Endothelial cell of umbilical vein (primary cell): ENCODE measurements around the gene FAAH. TPM values are rescaled to one million over a fixed set of nuclear protein-coding genes. Genes with fewer than 3 reads are reported as not detected.

ENCODE experiments used
- BruUV-seq: library from RNA; stranded (reverse); fragments of 400-500 nt; replicated peaks from 2 replicates; lab custom pipeline; 2021; lab: Mats Ljungman, UMichigan
- CTCF ChIA-PET: fragments of 300-600, 350-600 bp; sonication (Branson Sonifier 250); formaldehyde crosslinking; loops from one replicate; lab custom pipeline; 2021; ENCODE audit warnings: antibody characterized with exemption, inconsistent platforms; lab: Charles Lee
- POLR2A ChIA-PET: fragments of 300-600, 350-600 bp; sonication (Branson Sonifier 250); formaldehyde crosslinking; loops from one replicate; lab custom pipeline; 2021; ENCODE audit warnings: antibody characterized with exemption, inconsistent platforms; lab: Charles Lee
- DNase-seq: peaks from one replicate; pipeline ENCODE4 v3.0.0-alpha.2; 2011; ENCODE audit warnings: low read depth, low spot score
- FAIRE-seq: peaks from 2 replicates; lab custom pipeline; 2011; peaks lifted over from hg19 to GRCh38; lab: Jason Lieb, UNC
- H2AFZ ChIP-seq: 2 replicates; pipeline ENCODE4 v1.6.0; 2012; ENCODE audit warnings: low read depth, low read length, control low read depth, inconsistent platforms
- H3K27ac ChIP-seq: 2 replicates; pipeline ENCODE4 v1.5.1; 2011; ENCODE audit warnings: low read depth, mild to moderate bottlenecking, control low read depth, low read length, moderate library complexity; ENCODE audit not compliant: insufficient read depth
- H3K27me3 ChIP-seq, 2 experiments: 2 replicates each; pipeline versions ENCODE4 v1.6.0 to v1.6.1; 2011; ENCODE audit warnings: low read length in 2 of 2, mixed read lengths in 1 of 2; ENCODE audit not compliant: control insufficient read depth in 2 of 2, insufficient read depth in 2 of 2
- H3K36me3 ChIP-seq, 2 experiments: 2 replicates in 1 of 2; 3 replicates in 1 of 2; pipeline ENCODE4 v1.5.1; 2011; ENCODE audit warnings: low read length in 2 of 2, mild to moderate bottlenecking in 1 of 2, moderate library complexity in 1 of 2; ENCODE audit not compliant: control insufficient read depth in 2 of 2, insufficient read depth in 2 of 2; ENCODE audit errors: extremely low read depth in 1 of 2
- H3K4me1 ChIP-seq: 3 replicates; pipeline ENCODE4 v1.5.1; 2011; ENCODE audit warnings: mild to moderate bottlenecking, low read length; ENCODE audit not compliant: control insufficient read depth, insufficient read depth; ENCODE audit errors: extremely low read depth
- H3K4me2 ChIP-seq: 2 replicates; pipeline ENCODE4 v1.6.1; 2011; ENCODE audit warnings: low read length, control low read depth, mixed read lengths; ENCODE audit not compliant: insufficient read depth
- H3K4me3 ChIP-seq, 3 experiments: fragments of 200-600 bp in 1 of 3; sonication (generic), shearing (Covaris generic) in 1 of 3; replicated peaks in 1 of 3; 2 replicates each; pipeline ENCODE4 v1.5.1; 2011 to 2016; ENCODE audit warnings: control low read depth in 3 of 3, low read length in 3 of 3, mild to moderate bottlenecking in 2 of 3, inconsistent platforms in 1 of 3, low read depth in 1 of 3, moderate library complexity in 1 of 3; ENCODE audit not compliant: insufficient read depth in 1 of 3
- H3K79me2 ChIP-seq: 2 replicates; pipeline ENCODE4 v1.6.0; 2012; ENCODE audit warnings: low read length, inconsistent platforms; ENCODE audit not compliant: control insufficient read depth, insufficient read depth
- H3K9ac ChIP-seq: replicated peaks from 2 replicates; pipeline ENCODE3; 2011; ENCODE audit warnings: low read length, control low read depth; ENCODE audit not compliant: insufficient read depth; ENCODE audit errors: extremely low read depth
- H3K9me1 ChIP-seq: replicated peaks from 3 replicates; pipeline ENCODE4 v1.6.0; 2011; ENCODE audit warnings: mild to moderate bottlenecking, low read length; ENCODE audit not compliant: control insufficient read depth, insufficient read depth; ENCODE audit errors: extremely low read depth
- H3K9me3 ChIP-seq: replicated peaks from 2 replicates; pipeline ENCODE4 v1.5.1; 2012; ENCODE audit warnings: low read length, inconsistent platforms; ENCODE audit not compliant: control insufficient read depth, insufficient read depth
- H4K20me1 ChIP-seq: replicated peaks from 2 replicates; pipeline ENCODE3; 2011; ENCODE audit warnings: mild to moderate bottlenecking, low read length; ENCODE audit not compliant: control insufficient read depth, insufficient read depth; ENCODE audit errors: extremely low read depth
- EZH2 ChIP-seq: IDR thresholded peaks from 2 replicates; pipeline ENCODE4 v1.6.1; 2012; ENCODE audit warnings: borderline replicate concordance, low read depth, mild to moderate bottlenecking, moderate library complexity, low read length, inconsistent platforms; ENCODE audit not compliant: severe bottlenecking
- FOS ChIP-seq: IDR thresholded peaks from 2 replicates; pipeline ENCODE4 v1.6.1; 2011; ENCODE audit warnings: mild to moderate bottlenecking, low read length, moderate library complexity, borderline replicate concordance; ENCODE audit not compliant: insufficient read depth
- GATA2 ChIP-seq: IDR thresholded peaks from 2 replicates; pipeline ENCODE4 v1.7.0; 2011; ENCODE audit warnings: low read depth, mild to moderate bottlenecking, moderate library complexity, mixed read lengths, low read length; ENCODE audit not compliant: insufficient read length, insufficient read depth
- JUN ChIP-seq: IDR thresholded peaks from 2 replicates; pipeline ENCODE4 v1.6.1; 2011; ENCODE audit warnings: borderline replicate concordance, low read depth; ENCODE audit not compliant: insufficient read length, insufficient read depth
- MYC ChIP-seq: IDR thresholded peaks from one replicate; pipeline ENCODE4 v1.6.1; 2011; ENCODE audit warnings: mild to moderate bottlenecking, low read depth, low read length
- POLR2A ChIP-seq: IDR thresholded peaks from 2 replicates; pipeline ENCODE4 v1.6.1; 2012; ENCODE audit warnings: low read depth, mild to moderate bottlenecking, control low read depth, low read length
- POLR2AphosphoS5 ChIP-seq: IDR thresholded peaks from 2 replicates; pipeline ENCODE4 v1.6.1; 2012; ENCODE audit warnings: low read depth, mild to moderate bottlenecking, control low read depth, low read length, moderate library complexity; ENCODE audit not compliant: insufficient read depth
- dilution Hi-C: fragments of 300-500 bp; cut with MboI; formaldehyde crosslinking; loops from one replicate; pipeline ENCODE4 v1.15.0; 2019; ENCODE audit warnings: low sequenced_read_pairs; ENCODE audit not compliant: extremely low pct_ligation_motif_present
- intact Hi-C: fragments of 100-400 bp; cut with micrococcal nuclease; formaldehyde crosslinking; loops from one replicate; pipeline ENCODE4 v1.10.0; 2022
- polyA plus RNA-seq, 4 experiments: library from polyadenylated mRNA; depleted of rRNA in 3 of 4; stranded (reverse) in 3 of 4; unstranded in 1 of 4; fragments of >200 nt; gene quantifications; 2 replicates each; pipeline versions ENCODE4 v1.2.1 to v1.2.3, GENCODE V29; 2011 to 2012; ENCODE audit warnings: missing spikeins in 1 of 4
- total RNA-seq: library from RNA; stranded (reverse); gene quantifications from 2 replicates; pipeline ENCODE4 v1.2.3, GENCODE V29; 2021
- TF ChIP-seq, protein P1 (sequence below): IDR thresholded peaks from 2 replicates; pipeline ENCODE4 v1.6.1; 2011; ENCODE audit not compliant: insufficient read depth, insufficient read length
- TF ChIP-seq, protein P2 (sequence below), 2 donors: IDR thresholded peaks; 1 replicate in 1 of 2; 2 replicates in 1 of 2; pipeline ENCODE4 v1.5.1; 2011; ENCODE audit warnings: low read length in 2 of 2, mild to moderate bottlenecking in 2 of 2, moderate library complexity in 2 of 2, control low read depth in 1 of 2, inconsistent platforms in 1 of 2, low read depth in 1 of 2; ENCODE audit not compliant: insufficient read depth in 1 of 2; ENCODE audit errors: extremely low read depth in 1 of 2

The FAAH gene
- total and polyA plus RNA-seq, 2 donors (not counting 3 experiments of a cell fraction or from before 2014, with no cell fraction given), result 0.47 to 1.5 TPM

DNA sequence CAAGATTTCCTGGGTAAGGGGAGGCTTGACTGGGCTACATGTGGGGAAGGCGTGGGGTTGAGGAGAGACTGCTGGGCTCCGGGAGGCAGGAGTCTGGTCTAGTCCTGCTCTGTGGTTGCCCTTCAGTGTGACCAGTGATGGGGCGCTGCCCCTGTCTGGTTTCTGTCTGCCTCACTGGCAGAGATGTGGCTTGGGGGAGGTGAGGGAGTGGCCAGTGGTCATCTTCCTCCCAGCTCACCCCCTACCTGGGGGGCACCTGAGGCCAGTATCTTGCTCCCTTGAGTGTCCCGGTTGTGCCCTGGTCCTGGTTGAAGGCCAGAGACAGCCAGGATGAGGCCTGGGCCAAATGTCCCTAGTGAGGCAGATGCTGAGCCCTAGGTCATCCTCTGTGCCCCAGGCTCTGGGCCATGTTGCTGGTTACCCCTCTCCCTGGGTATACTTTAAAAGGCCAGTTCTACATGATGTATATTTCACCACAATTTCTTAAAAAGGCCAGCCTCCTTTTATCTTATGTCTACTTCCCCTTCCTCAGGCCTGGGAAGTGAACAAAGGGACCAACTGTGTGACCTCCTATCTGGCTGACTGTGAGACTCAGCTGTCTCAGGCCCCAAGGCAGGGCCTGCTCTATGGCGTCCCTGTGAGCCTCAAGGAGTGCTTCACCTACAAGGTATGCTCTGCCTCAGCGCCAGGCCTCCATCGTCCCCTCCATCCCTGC, 10.5 kb downstream of the FAAH start:
- dilution Hi-C loops (no loop called here), intact Hi-C loops (no loop called here)
- ChIA-PET CTCF (interaction anchor here (3.9 kb wide), 1 partner anchor 123 kb away, joined by 53 read pairs; no protein-coding TSS in a partner anchor), POLR2A (no interaction called here)
- Histone ChIP-seq H3K27ac (no peak overlapping the region), H3K27me3 (peaks cover 1 to 2% of the 10 kb centered on the region in 2 experiments), H3K4me2 (no peak overlapping the region), H3K79me2 (no peaks in the 10 kb centered on the region), H3K9me3 (no peaks in the 10 kb centered on the region), H2AFZ (no peak overlapping the region), H3K36me3 (no peaks in the 10 kb centered on the region), H3K4me3 (no peak overlapping the region), H3K4me1 (no peaks in the 10 kb centered on the region), H3K9me1 (no peaks in the 10 kb centered on the region), H3K9ac (no peak overlapping the region), H4K20me1 (no peaks in the 10 kb centered on the region)
- TF ChIP-seq EZH2 (no peak), GATA2 (no peak)
- FAIRE-seq, result no peak
- DNase-seq, result no peak
- no TSS peak for BruUV-seq

DNA sequence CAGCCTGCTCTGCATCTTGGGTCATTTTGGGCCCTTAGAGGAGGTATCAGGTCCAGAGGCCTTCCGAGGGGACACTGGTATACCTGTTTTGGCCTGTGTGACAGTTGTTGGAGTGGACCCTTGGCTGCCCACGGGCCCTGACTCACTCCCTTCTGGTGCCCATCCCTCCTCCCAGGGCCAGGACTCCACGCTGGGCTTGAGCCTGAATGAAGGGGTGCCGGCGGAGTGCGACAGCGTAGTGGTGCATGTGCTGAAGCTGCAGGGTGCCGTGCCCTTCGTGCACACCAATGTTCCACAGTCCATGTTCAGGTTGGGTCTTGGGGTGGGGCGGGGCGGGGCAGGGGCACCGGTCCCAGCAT, 11.1 kb downstream of the FAAH start:
- no TSS peak for BruUV-seq
- dilution Hi-C loops (no loop called here), intact Hi-C loops (no loop called here)
- POLR2A ChIA-PET, result no interaction called here
- Histone ChIP-seq H3K9me3 (no peaks in the 10 kb centered on the region), H4K20me1 (no peaks in the 10 kb centered on the region), H3K27me3 (peaks cover 1 to 2% of the 10 kb centered on the region in 2 experiments), H2AFZ (no peak overlapping the region), H3K27ac (no peak overlapping the region), H3K9me1 (no peaks in the 10 kb centered on the region), H3K79me2 (no peaks in the 10 kb centered on the region), H3K36me3 (no peaks in the 10 kb centered on the region), H3K4me2 (no peak overlapping the region), H3K4me3 (no peak overlapping the region), H3K9ac (no peak overlapping the region), H3K4me1 (no peaks in the 10 kb centered on the region)
- CTCF ChIA-PET, result interaction anchor here (0.7 to 3.9 kb wide), 3 partner anchors 40 to 143 kb away, joined by 3 to 53 read pairs (median 4); no protein-coding TSS in a partner anchor
- FAIRE-seq (no peak), DNase-seq (no peak)
- no peak for TF ChIP-seq FOS
- no peak for TF ChIP-seq JUN
- no peak for TF ChIP-seq GATA2
- TF ChIP-seq POLR2A, result no peak
- TF ChIP-seq, protein P1, sequence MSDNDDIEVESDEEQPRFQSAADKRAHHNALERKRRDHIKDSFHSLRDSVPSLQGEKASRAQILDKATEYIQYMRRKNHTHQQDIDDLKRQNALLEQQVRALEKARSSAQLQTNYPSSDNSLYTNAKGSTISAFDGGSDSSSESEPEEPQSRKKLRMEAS, result no peak
- no peak for TF ChIP-seq EZH2
- no peak for TF ChIP-seq MYC
- TF ChIP-seq POLR2AphosphoS5, result no peak
- TF ChIP-seq, protein P2, sequence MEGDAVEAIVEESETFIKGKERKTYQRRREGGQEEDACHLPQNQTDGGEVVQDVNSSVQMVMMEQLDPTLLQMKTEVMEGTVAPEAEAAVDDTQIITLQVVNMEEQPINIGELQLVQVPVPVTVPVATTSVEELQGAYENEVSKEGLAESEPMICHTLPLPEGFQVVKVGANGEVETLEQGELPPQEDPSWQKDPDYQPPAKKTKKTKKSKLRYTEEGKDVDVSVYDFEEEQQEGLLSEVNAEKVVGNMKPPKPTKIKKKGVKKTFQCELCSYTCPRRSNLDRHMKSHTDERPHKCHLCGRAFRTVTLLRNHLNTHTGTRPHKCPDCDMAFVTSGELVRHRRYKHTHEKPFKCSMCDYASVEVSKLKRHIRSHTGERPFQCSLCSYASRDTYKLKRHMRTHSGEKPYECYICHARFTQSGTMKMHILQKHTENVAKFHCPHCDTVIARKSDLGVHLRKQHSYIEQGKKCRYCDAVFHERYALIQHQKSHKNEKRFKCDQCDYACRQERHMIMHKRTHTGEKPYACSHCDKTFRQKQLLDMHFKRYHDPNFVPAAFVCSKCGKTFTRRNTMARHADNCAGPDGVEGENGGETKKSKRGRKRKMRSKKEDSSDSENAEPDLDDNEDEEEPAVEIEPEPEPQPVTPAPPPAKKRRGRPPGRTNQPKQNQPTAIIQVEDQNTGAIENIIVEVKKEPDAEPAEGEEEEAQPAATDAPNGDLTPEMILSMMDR (IDR thresholded peaks at IDR 0.05; ENCODE audit: extremely low read depth in 1 of 2, insufficient read depth in 1 of 2, low read depth in 1 of 2, low read length in 2 of 2), result no peak
